A549 (cell line): ENCODE data around the gene UBQLN4. TPM values are rescaled to one million over a fixed set of nuclear protein-coding genes. Genes with fewer than 3 reads are reported as not detected.

Experiments
- ATAC-seq, 2 experiments: fragments of 200-7000 bp in 1 of 2; fragments of >200 bp in 1 of 2; cut with Nextera tagmentation in 1 of 2; cut with Tn5 transposase in 1 of 2; 3 replicates each; pipeline versions ENCODE4 v1.8.0 to v1.9.1; 2018 to 2020; ENCODE audit warnings: mild to moderate bottlenecking in 1 of 2, moderate library complexity in 1 of 2
- CTCF ChIA-PET: fragments of 300-600 bp; sonication (Branson Sonifier 250); formaldehyde crosslinking; extraction: SDS; loops from one replicate; lab custom pipeline; 2021; ENCODE audit warnings: antibody characterized with exemption, inconsistent platforms; lab: Yijun Ruan, JAX
- POLR2A ChIA-PET: fragments of 350-600 bp; formaldehyde crosslinking; extraction: SDS; loops from one replicate; lab custom pipeline; 2021; ENCODE audit warnings: antibody characterized with exemption, inconsistent platforms; lab: Yijun Ruan, JAX
- DNase-seq, 2 experiments: peaks; one replicate each; pipeline versions ENCODE4 v3.0.0 to v3.0.0-alpha.2; 2011 to 2016; ENCODE audit warnings: low read depth in 1 of 2, low spot score in 1 of 2
- FAIRE-seq: peaks from 2 replicates; lab custom pipeline; 2011; peaks lifted over from hg19 to GRCh38; lab: Jason Lieb, UNC
- H3K27ac ChIP-seq, 2 experiments: fragments of >200 bp; sonication (Bioruptor Twin); formaldehyde crosslinking; 3 replicates each; pipeline ENCODE4 v1.5.1; 2016 to 2017
- H3K4me1 ChIP-seq: fragments of >200 bp; sonication (Bioruptor Twin); formaldehyde crosslinking; 3 replicates; pipeline ENCODE4 v1.6.1; 2016
- H3K4me2 ChIP-seq: fragments of >200 bp; sonication (Bioruptor Twin); formaldehyde crosslinking; 3 replicates; pipeline ENCODE4 v1.6.1; 2016
- H3K4me3 ChIP-seq: fragments of >200 bp; sonication (Bioruptor Twin); formaldehyde crosslinking; 3 replicates; pipeline ENCODE4 v1.5.1; 2016
- H3K9me3 ChIP-seq: fragments of >200 bp; sonication (Bioruptor Twin); formaldehyde crosslinking; 3 replicates; pipeline ENCODE4 v1.6.1; 2016
- CEBPB ChIP-seq, 2 experiments: fragments of >200 bp in 1 of 2; sonication (Bioruptor Twin) in 1 of 2; formaldehyde crosslinking in 1 of 2; IDR thresholded peaks; 2 replicates each; pipeline ENCODE4 v1.6.1; 2012 to 2016
- CHD2 ChIP-seq: fragments of 150-350 bp; IDR thresholded peaks from 2 replicates; pipeline ENCODE4 v1.6.1; 2014; ENCODE audit warnings: low read length; ENCODE audit not compliant: partially characterized antibody
- ESRRA ChIP-seq: fragments of 150-350 bp; IDR thresholded peaks from 2 replicates; pipeline ENCODE4 v1.6.1; 2014; ENCODE audit warnings: mild to moderate bottlenecking, low read length, borderline replicate concordance
- FOSB ChIP-seq: fragments of 250-450 bp; sonication (Bioruptor Pico); IDR thresholded peaks from 2 replicates; pipeline ENCODE4 v1.5.0; 2020; ENCODE audit warnings: mild to moderate bottlenecking, moderate library complexity
- HES2 ChIP-seq: fragments of >200 bp; sonication (Bioruptor Twin); formaldehyde crosslinking; IDR thresholded peaks from 2 replicates; pipeline ENCODE4 v1.6.1; 2016
- HEYL ChIP-seq: fragments of 250-450 bp; sonication (Bioruptor Pico); IDR thresholded peaks from 2 replicates; pipeline ENCODE4 v1.8.0; 2021; ENCODE audit warnings: mild to moderate bottlenecking, moderate library complexity
- HOXA7 ChIP-seq: fragments of 250-450 bp; sonication (Bioruptor Pico); IDR thresholded peaks from 2 replicates; pipeline ENCODE4 v1.5.0; 2020; ENCODE audit warnings: mild to moderate bottlenecking, moderate library complexity
- KDM5A ChIP-seq: fragments of 200-600 bp; sonication (generic); IDR thresholded peaks from 2 replicates; pipeline ENCODE4 v1.6.1; 2016; ENCODE audit warnings: antibody characterized with exemption, mild to moderate bottlenecking
- MAFK ChIP-seq: fragments of 450-650 bp; IDR thresholded peaks from 2 replicates; pipeline ENCODE4 v1.6.1; 2014; ENCODE audit not compliant: partially characterized antibody
- NFE2L2 ChIP-seq: fragments of 150-350 bp; conservative IDR thresholded peaks from 2 replicates; pipeline ENCODE4 v1.6.1; 2014; ENCODE audit warnings: low read length
- NR3C1 ChIP-seq: fragments of >200 bp; sonication (Bioruptor Twin); formaldehyde crosslinking; IDR thresholded peaks from 3 replicates; pipeline ENCODE4 v1.6.1; 2017
- POLR2A ChIP-seq: IDR thresholded peaks from 2 replicates; pipeline ENCODE4 v1.6.1; 2012; ENCODE audit warnings: mild to moderate bottlenecking, low read length
- RAD21 ChIP-seq, 2 experiments: fragments of >200 bp in 1 of 2; sonication (Bioruptor Twin) in 1 of 2; formaldehyde crosslinking in 1 of 2; IDR thresholded peaks in 1 of 2; conservative IDR thresholded peaks in 1 of 2; 2 replicates in 1 of 2; 3 replicates in 1 of 2; pipeline ENCODE4 v1.6.1; 2012 to 2018; ENCODE audit warnings: inconsistent platforms in 1 of 2
- RARB ChIP-seq: fragments of 250-450 bp; sonication (Bioruptor Pico); IDR thresholded peaks from 2 replicates; pipeline ENCODE4 v1.8.0; 2021; ENCODE audit warnings: mild to moderate bottlenecking, moderate library complexity
- SMC3 ChIP-seq: fragments of >200 bp; sonication (Bioruptor Twin); formaldehyde crosslinking; IDR thresholded peaks from 3 replicates; pipeline ENCODE4 v1.6.1; 2018; ENCODE audit warnings: inconsistent platforms
- SREBF2 ChIP-seq: fragments of 450-650 bp; IDR thresholded peaks from 2 replicates; pipeline ENCODE4 v1.6.1; 2014; ENCODE audit warnings: mild to moderate bottlenecking, moderate library complexity
- TP53 ChIP-seq: fragments of 250-450 bp; sonication (Bioruptor Pico); IDR thresholded peaks from 2 replicates; pipeline ENCODE4 v1.5.0; 2021; ENCODE audit warnings: mild to moderate bottlenecking, moderate library complexity
- ZC3H11A ChIP-seq: fragments of 450-650 bp; IDR thresholded peaks from 2 replicates; pipeline ENCODE4 v1.6.1; 2014; ENCODE audit warnings: antibody characterized with exemption, mild to moderate bottlenecking
- ZSCAN20 ChIP-seq: fragments of 250-450 bp; sonication (Bioruptor Pico); IDR thresholded peaks from 2 replicates; pipeline ENCODE4 v1.8.0; 2022; ENCODE audit warnings: mild to moderate bottlenecking, moderate library complexity
- WGBS: methylation state at CpG from one replicate; pipeline ENCODE4 v1.1.6; 2017; ENCODE audit errors: missing lambda C conversion rate; 5-methylcytosine and 5-hydroxymethylcytosine counted together
- polyA plus RNA-seq, 4 experiments: library from polyadenylated mRNA; depleted of rRNA in 3 of 4; stranded (reverse); fragments of >200 nt; fragmentation: RNase III in 1 of 4; extraction: RNeasy Plus Mini Kit Qiagen cat#74134 plus additional on column Dnase treatment in 1 of 4; gene quantifications; 2 replicates in 3 of 4; 3 replicates in 1 of 4; pipeline ENCODE4 v1.2.3, GENCODE V29; 2011 to 2017
- TF ChIP-seq, protein P1 (sequence below): fragments of >200 bp; sonication (Bioruptor Twin); formaldehyde crosslinking; IDR thresholded peaks from 3 replicates; pipeline ENCODE4 v1.5.1; 2016
- TF ChIP-seq, protein P2 (sequence below): fragments of >200 bp; sonication (Bioruptor Twin); formaldehyde crosslinking; IDR thresholded peaks from 3 replicates; pipeline ENCODE4 v1.6.1; 2016

UBQLN4 gene
- polyA plus RNA-seq, 2 of the 4 experiments (the other 2 are of a cell fraction), result 38.2 to 42.0 TPM

GRCh38 chr1:156026588-156026987 is 27.0 kb downstream of the UBQLN4 start:
- peak in 1 of 2 experiments; percentile 11; a peak in 1 of 6 replicates for ATAC-seq
- DNase-seq, result no peak
- Histone ChIP-seq H3K4me3 (no peak overlapping the region), H3K27ac (no peak overlapping the region), H3K4me1 (peaks cover 4% of the 10 kb centered on the region; the same call in 2 of the 3 replicates), H3K9me3 (no peaks in the 10 kb centered on the region)
- ChIA-PET POLR2A (no interaction called here), CTCF (interaction anchor here (0.5 to 4.8 kb wide), 5 partner anchors 11 to 40 kb away, joined by 3 to 20 read pairs (median 12); partner anchors contain the start of genes LAMTOR2 and UBQLN4)
- 81% methylated on average over 4 of the region's 4 CpGs for WGBS
- TF ChIP-seq NR3C1 (no peak), CHD2 (no peak), TP53 (no peak)
- TF ChIP-seq, all 56 proteins: peak for 0
- FAIRE-seq, result no peak
- no peak overlapping the region for H3K4me2 ChIP-seq

GRCh38 chr1:156025876-156026275 is 27.7 kb downstream of the UBQLN4 start:
- H3K4me2 ChIP-seq, result peak overlapping the region; percentile 36; the same call in 2 of the 3 replicates

GRCh38 chr1:156024801-156025200 is 28.8 kb downstream of the UBQLN4 start:
- Histone ChIP-seq H3K4me3 (no peak overlapping the region), H3K9me3 (no peaks in the 10 kb centered on the region), H3K4me2 (no peak overlapping the region), H3K4me1 (peaks cover 8% of the 10 kb centered on the region; the same call in 2 of the 3 replicates), H3K27ac (no peak overlapping the region)
- ATAC-seq (no peak), FAIRE-seq (no peak), DNase-seq (no peak)
- CTCF ChIA-PET, result interaction anchor here (1.0 to 4.8 kb wide), 5 partner anchors 17 to 41 kb away, joined by 3 to 20 read pairs (median 12); partner anchors contain the start of genes LAMTOR2 and UBQLN4
- TF ChIP-seq ZSCAN20 (CRISPR knock-in tag) (no peak), HEYL (CRISPR knock-in tag) (no peak), CHD2 (no peak)
- POLR2A ChIA-PET, result no interaction called here
- 56% methylated on average over 5 of the region's 5 CpGs for WGBS

More at GRCh38 chr1:156025876-156026275, 27.7 kb downstream of the UBQLN4 start:
- H3K9me3 ChIP-seq, result no peaks in the 10 kb centered on the region
- H3K27ac ChIP-seq, result 0 out of 6 replicates have a peak overlapping the region, but pooled peaks of 1 of the 2 experiments have one; percentile 23
- TF ChIP-seq HES2, result no peak
- TF ChIP-seq MAFK, result no peak
- TF ChIP-seq POLR2A, result no peak
- no peak for TF ChIP-seq HOXA7 (CRISPR knock-in tag)
- no peak for TF ChIP-seq ESRRA
- TF ChIP-seq SREBF2, result no peak
- 0 out of 3 replicates have a peak, but pooled peaks have one; percentile 26 for TF ChIP-seq SMC3
- TF ChIP-seq RAD21 (conservative IDR thresholded peaks at IDR 0.05 in 1 of 2, IDR thresholded peaks at IDR 0.05 in 1 of 2), result peak; percentile 18 to 46; a peak in 2 of 5 replicates
- TF ChIP-seq ZC3H11A, result no peak
- no peak for TF ChIP-seq NFE2L2
- TF ChIP-seq, protein P1, sequence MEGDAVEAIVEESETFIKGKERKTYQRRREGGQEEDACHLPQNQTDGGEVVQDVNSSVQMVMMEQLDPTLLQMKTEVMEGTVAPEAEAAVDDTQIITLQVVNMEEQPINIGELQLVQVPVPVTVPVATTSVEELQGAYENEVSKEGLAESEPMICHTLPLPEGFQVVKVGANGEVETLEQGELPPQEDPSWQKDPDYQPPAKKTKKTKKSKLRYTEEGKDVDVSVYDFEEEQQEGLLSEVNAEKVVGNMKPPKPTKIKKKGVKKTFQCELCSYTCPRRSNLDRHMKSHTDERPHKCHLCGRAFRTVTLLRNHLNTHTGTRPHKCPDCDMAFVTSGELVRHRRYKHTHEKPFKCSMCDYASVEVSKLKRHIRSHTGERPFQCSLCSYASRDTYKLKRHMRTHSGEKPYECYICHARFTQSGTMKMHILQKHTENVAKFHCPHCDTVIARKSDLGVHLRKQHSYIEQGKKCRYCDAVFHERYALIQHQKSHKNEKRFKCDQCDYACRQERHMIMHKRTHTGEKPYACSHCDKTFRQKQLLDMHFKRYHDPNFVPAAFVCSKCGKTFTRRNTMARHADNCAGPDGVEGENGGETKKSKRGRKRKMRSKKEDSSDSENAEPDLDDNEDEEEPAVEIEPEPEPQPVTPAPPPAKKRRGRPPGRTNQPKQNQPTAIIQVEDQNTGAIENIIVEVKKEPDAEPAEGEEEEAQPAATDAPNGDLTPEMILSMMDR, result peak; percentile 47
- TF ChIP-seq HEYL (CRISPR knock-in tag), result no peak
- no peak for TF ChIP-seq FOSB
- TF ChIP-seq, protein P2, sequence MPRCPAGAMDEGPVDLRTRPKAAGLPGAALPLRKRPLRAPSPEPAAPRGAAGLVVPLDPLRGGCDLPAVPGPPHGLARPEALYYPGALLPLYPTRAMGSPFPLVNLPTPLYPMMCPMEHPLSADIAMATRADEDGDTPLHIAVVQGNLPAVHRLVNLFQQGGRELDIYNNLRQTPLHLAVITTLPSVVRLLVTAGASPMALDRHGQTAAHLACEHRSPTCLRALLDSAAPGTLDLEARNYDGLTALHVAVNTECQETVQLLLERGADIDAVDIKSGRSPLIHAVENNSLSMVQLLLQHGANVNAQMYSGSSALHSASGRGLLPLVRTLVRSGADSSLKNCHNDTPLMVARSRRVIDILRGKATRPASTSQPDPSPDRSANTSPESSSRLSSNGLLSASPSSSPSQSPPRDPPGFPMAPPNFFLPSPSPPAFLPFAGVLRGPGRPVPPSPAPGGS, result no peak
- no peak for TF ChIP-seq RARB (CRISPR knock-in tag)
- TF ChIP-seq KDM5A, result no peak
- no peak for TF ChIP-seq CEBPB (IDR thresholded peaks at IDR 0.05)
- POLR2A ChIA-PET, result interaction anchor here (0.7 kb wide), 1 partner anchor 15 kb away, joined by 6 read pairs; no protein-coding TSS in a partner anchor
- H3K4me1 ChIP-seq, result peaks cover 6% of the 10 kb centered on the region; the same call in 2 of the 3 replicates
- no peak overlapping the region for H3K4me3 ChIP-seq
- CTCF ChIA-PET, result interaction anchor here (0.5 to 4.8 kb wide), 9 partner anchors 12 to 43 kb away, joined by 3 to 20 read pairs (median 4); partner anchors contain the start of genes LAMTOR2 and UBQLN4
- peak; percentile 72 to 78 for DNase-seq
- no peak for FAIRE-seq
- ATAC-seq, result peak; percentile 96 to 98
- WGBS, result 22% methylated on average over 9 of the region's 9 CpGs
